ENCODE data around the gene HERC3. TPM values are rescaled to one million over a fixed set of nuclear protein-coding genes. Genes with fewer than 3 reads are reported as not detected.

The HERC3 gene
- total and polyA plus RNA-seq, 10 of the 15 experiments (the other 5 are each of a cell fraction or from before 2014, with no cell fraction given), result 0.52 to 18.2 (median 2.8) TPM

Small RNA genes lying within 50 kb of the gene (small RNA-seq; reads per million reads assigned to genes)
- gene RF02115, result not detected
- gene RNU6-33P, result not detected

Other genes starting within 250 kb of the HERC3 start
- gene HERC6, start 213.6 kb upstream of the HERC3 start, total RNA-seq (2014; rRNA removed), result 8.4 and 11.8 TPM in 2 replicates
- gene HERC6, start 213.6 kb upstream of the HERC3 start, total RNA-seq (2014; rRNA removed; fragmentation: Illumina TruSeq; extraction: Trizol), result 6.3 and 7.5 TPM in 2 replicates
- 5.8 and 5.9 TPM in 2 replicates for gene HERC6, start 213.6 kb upstream of the HERC3 start, total RNA-seq (2021)
- 24.5 and 26.4 TPM in 2 replicates for gene HERC6, start 213.6 kb upstream of the HERC3 start, polyA plus RNA-seq (2011; rRNA removed)
- gene HERC6, start 213.6 kb upstream of the HERC3 start, polyA plus RNA-seq (2014; fragmentation: Illumina TruSeq; extraction: Trizol), result 7.2 and 11.0 TPM in 2 replicates
- 1 to 10 TPM; 1.7 to 2.2 TPM for gene HERC6, start 213.6 kb upstream of the HERC3 start, polyA plus RNA-seq (2014; fragmentation: Nextera tagmentation; extraction: Ambion mirVana)
- 6.0 and 6.2 TPM in 2 replicates for gene HERC6, start 213.6 kb upstream of the HERC3 start, polyA plus RNA-seq (2014; rRNA removed)
- gene HERC6, start 213.6 kb upstream of the HERC3 start, polyA plus RNA-seq (2016; fragmentation: Nextera tagmentation; extraction: Ambion mirVana), result 1 to 10 TPM; 4.6 to 5.0 TPM
- gene HERC5, start 135.4 kb upstream of the HERC3 start, total RNA-seq (2014; rRNA removed), result 25.5 and 33.6 TPM in 2 replicates
- 32.6 and 34.7 TPM in 2 replicates for gene HERC5, start 135.4 kb upstream of the HERC3 start, total RNA-seq (2014; rRNA removed; fragmentation: Illumina TruSeq; extraction: Trizol)
- gene HERC5, start 135.4 kb upstream of the HERC3 start, total RNA-seq (2021), result 20.0 and 22.5 TPM in 2 replicates
- gene HERC5, start 135.4 kb upstream of the HERC3 start, polyA plus RNA-seq (2011; rRNA removed), result 60.7 and 110 TPM in 2 replicates
- gene HERC5, start 135.4 kb upstream of the HERC3 start, polyA plus RNA-seq (2014; fragmentation: Illumina TruSeq; extraction: Trizol), result 28.6 and 38.1 TPM in 2 replicates
- gene HERC5, start 135.4 kb upstream of the HERC3 start, polyA plus RNA-seq (2014; fragmentation: Nextera tagmentation; extraction: Ambion mirVana), result 10 to 100 TPM; 12.5 to 18.6 TPM
- 14.7 and 19.2 TPM in 2 replicates for gene HERC5, start 135.4 kb upstream of the HERC3 start, polyA plus RNA-seq (2014; rRNA removed)
- gene HERC5, start 135.4 kb upstream of the HERC3 start, polyA plus RNA-seq (2016; fragmentation: Nextera tagmentation; extraction: Ambion mirVana), result 10 to 100 TPM; 24.7 to 27.9 TPM
- 93.7 and 95.8 TPM in 2 replicates for gene PYURF, start 68.7 kb upstream of the HERC3 start, total RNA-seq (2014; rRNA removed)
- gene PYURF, start 68.7 kb upstream of the HERC3 start, total RNA-seq (2014; rRNA removed; fragmentation: Illumina TruSeq; extraction: Trizol), result 55.7 and 57.6 TPM in 2 replicates
- 60.3 and 63.4 TPM in 2 replicates for gene PYURF, start 68.7 kb upstream of the HERC3 start, total RNA-seq (2021)
- 99.9 and 144 TPM in 2 replicates for gene PYURF, start 68.7 kb upstream of the HERC3 start, polyA plus RNA-seq (2011; rRNA removed)
- 58.7 and 65.6 TPM in 2 replicates for gene PYURF, start 68.7 kb upstream of the HERC3 start, polyA plus RNA-seq (2014; fragmentation: Illumina TruSeq; extraction: Trizol)
- 10 to 100 TPM; 16.7 to 58.1 TPM for gene PYURF, start 68.7 kb upstream of the HERC3 start, polyA plus RNA-seq (2014; fragmentation: Nextera tagmentation; extraction: Ambion mirVana)
- gene PYURF, start 68.7 kb upstream of the HERC3 start, polyA plus RNA-seq (2014; rRNA removed), result 122 and 127 TPM in 2 replicates
- 100 to 1,000 TPM; 174 to 181 TPM for gene PYURF, start 68.7 kb upstream of the HERC3 start, polyA plus RNA-seq (2016; fragmentation: Nextera tagmentation; extraction: Ambion mirVana)
- gene NAP1L5, start 105.3 kb downstream of the HERC3 start, total RNA-seq (2014; rRNA removed), result 3.2 and 4.4 TPM in 2 replicates
- 3.5 and 3.7 TPM in 2 replicates for gene NAP1L5, start 105.3 kb downstream of the HERC3 start, total RNA-seq (2014; rRNA removed; fragmentation: Illumina TruSeq; extraction: Trizol)
- 2.9 and 3.0 TPM in 2 replicates for gene NAP1L5, start 105.3 kb downstream of the HERC3 start, total RNA-seq (2021)
- gene NAP1L5, start 105.3 kb downstream of the HERC3 start, polyA plus RNA-seq (2011; rRNA removed), result 3.8 and 5.9 TPM in 2 replicates
- 3.5 and 4.3 TPM in 2 replicates for gene NAP1L5, start 105.3 kb downstream of the HERC3 start, polyA plus RNA-seq (2014; fragmentation: Illumina TruSeq; extraction: Trizol)
- 1 to 10 TPM; 2.1 to 2.5 TPM for gene NAP1L5, start 105.3 kb downstream of the HERC3 start, polyA plus RNA-seq (2014; fragmentation: Nextera tagmentation; extraction: Ambion mirVana)
- gene NAP1L5, start 105.3 kb downstream of the HERC3 start, polyA plus RNA-seq (2014; rRNA removed), result 3.4 and 4.0 TPM in 2 replicates
- gene NAP1L5, start 105.3 kb downstream of the HERC3 start, polyA plus RNA-seq (2016; fragmentation: Nextera tagmentation; extraction: Ambion mirVana), result 1 to 10 TPM; 4.3 to 5.3 TPM